KMS-11 (cell line): ENCODE results near the gene CRHR1.

Source experiments
- H2AFZ ChIP-seq: fragments of 200-600 bp; sonication (generic); 2 replicates; pipeline ENCODE4 v1.6.1; 2016; ENCODE audit warnings: antibody characterized with exemption, mixed run types, low read depth
- H3K27ac ChIP-seq: fragments of 200-600 bp; sonication (generic); 2 replicates; pipeline ENCODE4 v1.6.1; 2016; ENCODE audit warnings: mild to moderate bottlenecking, mixed run types
- H3K27me3 ChIP-seq: fragments of 200-600 bp; sonication (generic); 2 replicates; pipeline ENCODE4 v1.6.1; 2017; ENCODE audit warnings: mild to moderate bottlenecking, low read depth, mixed run types, moderate library complexity; ENCODE audit not compliant: insufficient read depth
- H3K36me3 ChIP-seq: fragments of 200-600 bp; sonication (generic); 2 replicates; pipeline ENCODE4 v1.6.1; 2017; ENCODE audit warnings: mild to moderate bottlenecking, mixed run types; ENCODE audit not compliant: insufficient read depth
- H3K4me1 ChIP-seq: fragments of 200-600 bp; sonication (generic); 2 replicates; pipeline ENCODE4 v1.6.1; 2016; ENCODE audit warnings: mild to moderate bottlenecking, low read depth, mixed run types; ENCODE audit not compliant: poor library complexity, severe bottlenecking
- H3K4me2 ChIP-seq: fragments of 200-600 bp; sonication (generic); 2 replicates; pipeline ENCODE4 v1.7.0; 2016; ENCODE audit warnings: mild to moderate bottlenecking, mixed run types
- H3K4me3 ChIP-seq: fragments of 200-600 bp; sonication (generic); IDR thresholded peaks from 2 replicates; pipeline ENCODE4 v1.6.1; 2017; ENCODE audit warnings: low read depth, low read length, mixed read lengths; ENCODE audit not compliant: insufficient read depth
- H3K79me2 ChIP-seq: fragments of 200-600 bp; sonication (generic); 2 replicates; pipeline ENCODE4 v1.6.1; 2016; ENCODE audit warnings: low read depth, mixed run types; ENCODE audit not compliant: insufficient read depth
- H3K9ac ChIP-seq: fragments of 200-600 bp; sonication (generic); 2 replicates; pipeline ENCODE4 v1.6.1; 2016; ENCODE audit warnings: mild to moderate bottlenecking, mixed run types
- H4K20me1 ChIP-seq: fragments of 200-600 bp; sonication (generic); 2 replicates; pipeline ENCODE4 v1.6.1; 2016; ENCODE audit warnings: mild to moderate bottlenecking, mixed run types; ENCODE audit not compliant: insufficient read depth
- TF ChIP-seq, protein P1 (sequence below): fragments of 200-600 bp; sonication (generic); conservative IDR thresholded peaks from 2 replicates; pipeline ENCODE4 v1.6.1; 2017; ENCODE audit warnings: low read depth, mild to moderate bottlenecking, antibody characterized with exemption, low read length, moderate library complexity, mixed read lengths

Gene CRHR1

DNA sequence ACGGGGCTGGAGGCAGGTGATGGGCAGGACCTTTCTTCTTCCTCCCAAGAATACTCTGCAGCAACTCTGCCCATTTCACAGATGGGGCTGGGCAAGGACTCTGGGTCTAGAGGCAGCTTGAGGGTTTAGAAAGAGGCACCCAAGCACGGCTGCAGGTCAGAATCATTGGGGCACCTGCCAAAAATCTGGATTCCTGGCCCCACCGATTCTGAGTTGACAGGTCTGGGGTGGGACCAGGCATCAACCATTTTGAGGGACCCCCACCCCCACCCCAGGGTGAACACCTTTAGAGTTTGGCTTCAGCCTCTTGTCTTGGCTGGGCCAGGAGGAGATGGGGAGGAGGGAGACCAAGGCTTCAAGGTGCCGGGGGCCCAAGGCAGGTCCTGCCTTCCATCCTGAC is 65.9 kb downstream of the CRHR1 start:
- no peak overlapping the region for H3K4me2 ChIP-seq
- H3K36me3 ChIP-seq: no peaks in the 10 kb centered on the region
- H3K79me2 ChIP-seq: no peaks in the 10 kb centered on the region
- H2AFZ ChIP-seq: no peak overlapping the region
- peaks cover 6% of the 10 kb centered on the region; the same call in 1 of the 2 replicates for H3K27me3 ChIP-seq
- H4K20me1 ChIP-seq: no peaks in the 10 kb centered on the region
- no peaks in the 10 kb centered on the region for H3K4me1 ChIP-seq
- H3K4me3 ChIP-seq: no peak overlapping the region
- no peak overlapping the region for H3K9ac ChIP-seq
- H3K27ac ChIP-seq: no peak overlapping the region
- TF ChIP-seq, protein P1, sequence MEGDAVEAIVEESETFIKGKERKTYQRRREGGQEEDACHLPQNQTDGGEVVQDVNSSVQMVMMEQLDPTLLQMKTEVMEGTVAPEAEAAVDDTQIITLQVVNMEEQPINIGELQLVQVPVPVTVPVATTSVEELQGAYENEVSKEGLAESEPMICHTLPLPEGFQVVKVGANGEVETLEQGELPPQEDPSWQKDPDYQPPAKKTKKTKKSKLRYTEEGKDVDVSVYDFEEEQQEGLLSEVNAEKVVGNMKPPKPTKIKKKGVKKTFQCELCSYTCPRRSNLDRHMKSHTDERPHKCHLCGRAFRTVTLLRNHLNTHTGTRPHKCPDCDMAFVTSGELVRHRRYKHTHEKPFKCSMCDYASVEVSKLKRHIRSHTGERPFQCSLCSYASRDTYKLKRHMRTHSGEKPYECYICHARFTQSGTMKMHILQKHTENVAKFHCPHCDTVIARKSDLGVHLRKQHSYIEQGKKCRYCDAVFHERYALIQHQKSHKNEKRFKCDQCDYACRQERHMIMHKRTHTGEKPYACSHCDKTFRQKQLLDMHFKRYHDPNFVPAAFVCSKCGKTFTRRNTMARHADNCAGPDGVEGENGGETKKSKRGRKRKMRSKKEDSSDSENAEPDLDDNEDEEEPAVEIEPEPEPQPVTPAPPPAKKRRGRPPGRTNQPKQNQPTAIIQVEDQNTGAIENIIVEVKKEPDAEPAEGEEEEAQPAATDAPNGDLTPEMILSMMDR: no peak

DNA sequence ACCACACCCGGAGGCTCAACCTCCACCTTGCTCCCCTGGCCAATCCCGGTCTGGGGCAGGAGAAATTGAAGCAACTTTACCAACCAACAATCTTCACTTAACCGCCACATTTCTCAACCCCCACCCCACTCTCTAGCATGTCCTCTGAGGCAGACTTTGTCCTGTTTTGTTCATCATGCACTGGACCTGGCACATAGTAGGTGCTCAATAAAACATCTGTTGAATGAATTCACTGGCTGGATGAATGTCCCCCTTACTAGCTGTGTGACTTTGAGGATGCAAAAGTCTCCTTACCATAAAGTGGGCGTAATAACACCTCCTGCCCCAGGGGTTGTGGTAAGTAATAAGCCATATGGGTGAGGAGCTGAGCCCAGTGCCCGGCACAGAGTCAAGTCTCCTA is 66.3 kb downstream of the CRHR1 start:
- Histone ChIP-seq H3K27ac (no peak overlapping the region), H3K79me2 (no peaks in the 10 kb centered on the region), H2AFZ (no peak overlapping the region), H4K20me1 (no peaks in the 10 kb centered on the region), H3K4me1 (no peaks in the 10 kb centered on the region), H3K9ac (no peak overlapping the region), H3K27me3 (peaks cover 6% of the 10 kb centered on the region; the same call in 1 of the 2 replicates), H3K4me2 (no peak overlapping the region), H3K36me3 (no peaks in the 10 kb centered on the region), H3K4me3 (no peak overlapping the region)
- TF ChIP-seq, protein P1: no peak

DNA sequence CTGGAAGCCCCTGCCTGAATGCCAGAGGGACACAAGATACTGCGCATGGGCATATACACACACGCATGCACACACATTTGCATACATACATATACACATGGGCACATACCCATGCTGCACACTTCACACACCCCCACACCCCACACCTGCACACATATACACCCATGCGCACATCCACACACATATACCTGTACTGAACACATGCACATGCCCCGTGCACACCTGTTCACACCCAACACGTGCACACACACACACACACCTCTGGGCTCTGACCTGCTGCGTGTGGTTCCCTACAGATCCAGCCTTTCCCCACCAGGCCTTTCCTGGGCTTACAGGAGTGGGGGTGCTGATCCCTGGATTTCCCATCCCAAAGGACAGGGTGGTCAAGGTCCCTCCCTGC is 66.9 kb downstream of the CRHR1 start:
- TF ChIP-seq, protein P1: no peak
- H2AFZ ChIP-seq: no peak overlapping the region

DNA sequence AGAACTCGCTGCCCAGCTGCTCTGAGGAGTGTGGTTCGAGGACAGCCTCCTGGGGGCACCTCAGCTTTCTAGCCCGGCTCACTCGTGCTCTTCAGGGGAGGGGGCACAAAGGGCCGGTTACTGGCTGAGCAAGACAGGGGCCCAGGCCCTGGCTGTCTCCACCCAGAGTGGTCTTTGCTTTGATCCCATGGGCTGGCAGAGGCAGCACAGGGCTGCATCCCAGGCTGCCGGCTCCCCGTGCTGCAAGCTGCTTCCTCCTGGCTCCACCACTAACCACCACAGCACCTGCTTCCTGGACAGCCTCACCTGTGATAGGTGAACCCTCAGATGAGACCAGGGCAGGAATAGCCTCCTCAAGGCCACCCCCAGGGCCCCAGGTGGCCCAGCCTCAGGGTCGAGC is 67.3 kb downstream of the CRHR1 start:
- Histone ChIP-seq H3K36me3 (no peaks in the 10 kb centered on the region), H3K27ac (no peak overlapping the region), H3K9ac (no peak overlapping the region), H3K4me1 (no peaks in the 10 kb centered on the region), H4K20me1 (no peaks in the 10 kb centered on the region), H3K4me2 (no peak overlapping the region), H2AFZ (no peak overlapping the region), H3K27me3 (peaks cover 3% of the 10 kb centered on the region; the same call in 1 of the 2 replicates), H3K4me3 (no peak overlapping the region), H3K79me2 (no peaks in the 10 kb centered on the region)
- TF ChIP-seq, protein P1: no peak

More for the DNA sequence above, 66.9 kb downstream of the CRHR1 start:
- Histone ChIP-seq H3K79me2 (no peaks in the 10 kb centered on the region), H3K9ac (no peak overlapping the region), H3K4me3 (no peak overlapping the region), H3K27me3 (peaks cover 5% of the 10 kb centered on the region; the same call in 1 of the 2 replicates), H3K36me3 (no peaks in the 10 kb centered on the region), H3K4me1 (no peaks in the 10 kb centered on the region), H3K4me2 (no peak overlapping the region), H3K27ac (no peak overlapping the region), H4K20me1 (no peaks in the 10 kb centered on the region)
